Measurements from ENCODE around the gene ANKRD11.

The ANKRD11 gene

DNA sequence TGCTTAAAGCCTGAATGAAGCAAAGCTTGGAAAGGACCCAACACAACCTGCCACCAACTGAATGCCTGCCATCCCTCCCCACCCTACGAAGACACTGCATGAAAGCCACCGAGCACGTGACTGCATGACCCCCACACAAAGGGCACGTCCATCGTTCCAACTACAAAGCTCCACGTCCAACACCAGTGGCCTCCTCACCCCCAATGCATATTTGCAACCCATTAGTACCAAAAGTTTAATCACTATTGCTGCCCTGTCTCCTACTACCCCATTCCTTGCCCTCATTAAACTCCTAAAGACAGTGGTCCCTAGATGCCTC, 43.4 kb downstream of the ANKRD11 start:
- no peak for DNase-seq (ENCODE audit: low spot score)
- TF ChIP-seq, protein P1, sequence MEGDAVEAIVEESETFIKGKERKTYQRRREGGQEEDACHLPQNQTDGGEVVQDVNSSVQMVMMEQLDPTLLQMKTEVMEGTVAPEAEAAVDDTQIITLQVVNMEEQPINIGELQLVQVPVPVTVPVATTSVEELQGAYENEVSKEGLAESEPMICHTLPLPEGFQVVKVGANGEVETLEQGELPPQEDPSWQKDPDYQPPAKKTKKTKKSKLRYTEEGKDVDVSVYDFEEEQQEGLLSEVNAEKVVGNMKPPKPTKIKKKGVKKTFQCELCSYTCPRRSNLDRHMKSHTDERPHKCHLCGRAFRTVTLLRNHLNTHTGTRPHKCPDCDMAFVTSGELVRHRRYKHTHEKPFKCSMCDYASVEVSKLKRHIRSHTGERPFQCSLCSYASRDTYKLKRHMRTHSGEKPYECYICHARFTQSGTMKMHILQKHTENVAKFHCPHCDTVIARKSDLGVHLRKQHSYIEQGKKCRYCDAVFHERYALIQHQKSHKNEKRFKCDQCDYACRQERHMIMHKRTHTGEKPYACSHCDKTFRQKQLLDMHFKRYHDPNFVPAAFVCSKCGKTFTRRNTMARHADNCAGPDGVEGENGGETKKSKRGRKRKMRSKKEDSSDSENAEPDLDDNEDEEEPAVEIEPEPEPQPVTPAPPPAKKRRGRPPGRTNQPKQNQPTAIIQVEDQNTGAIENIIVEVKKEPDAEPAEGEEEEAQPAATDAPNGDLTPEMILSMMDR (IDR thresholded peaks at IDR 0.05; ENCODE audit: extremely low read depth, insufficient read depth, missing control alignments), result no peak
- in situ Hi-C loops (cut with MboI; ENCODE audit: low pct_unique_long_range_greater_than_20kb, low sequenced_read_pairs, unreplicated experiment), result no loop called here

DNA sequence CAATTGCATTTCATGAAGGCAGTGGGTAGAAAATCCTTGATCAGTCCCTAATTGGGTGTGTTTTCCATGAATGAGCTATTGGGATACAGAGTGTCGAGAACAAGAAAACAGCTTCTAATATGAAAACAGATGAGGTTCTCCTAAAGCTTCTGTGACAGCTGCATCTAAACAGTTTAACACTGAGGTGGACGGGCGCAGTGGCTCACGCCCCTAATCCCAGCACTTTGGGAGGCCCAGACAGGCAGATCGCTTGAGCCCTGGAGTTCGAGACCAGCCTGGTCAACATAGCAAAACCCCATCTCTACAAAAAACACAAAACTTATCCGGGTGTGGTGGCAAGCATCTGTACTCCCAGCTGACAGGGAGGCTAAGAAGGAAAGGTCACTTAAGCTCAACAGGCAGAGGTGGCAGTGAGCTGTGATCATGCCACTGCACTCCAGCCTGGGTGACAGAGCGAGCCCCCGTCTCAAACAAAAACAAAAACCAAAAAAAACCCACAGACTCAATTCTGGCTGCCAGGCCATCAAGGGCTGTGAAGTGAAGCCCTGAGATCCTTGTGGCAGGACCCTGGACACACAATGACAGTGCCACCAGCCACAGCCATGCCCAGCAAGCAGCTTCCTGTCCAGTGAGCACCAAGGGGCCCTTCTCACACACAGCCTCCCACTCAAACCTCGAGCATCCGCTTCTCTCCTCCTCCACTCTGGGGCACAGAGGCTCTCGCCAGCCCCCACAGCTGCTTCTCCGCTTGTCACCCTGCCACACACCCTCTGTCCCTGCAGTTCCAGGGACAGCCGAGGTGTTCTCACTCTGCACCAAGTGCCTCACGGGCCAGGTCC, 44.0 kb downstream of the ANKRD11 start:
- in situ Hi-C loops (cut with MboI; ENCODE audit: low pct_unique_long_range_greater_than_20kb, low sequenced_read_pairs, unreplicated experiment), result no loop called here
- TF ChIP-seq, protein P1 (IDR thresholded peaks at IDR 0.05; ENCODE audit: extremely low read depth, insufficient read depth, missing control alignments), result no peak
- no peak for DNase-seq (ENCODE audit: low spot score)

DNA sequence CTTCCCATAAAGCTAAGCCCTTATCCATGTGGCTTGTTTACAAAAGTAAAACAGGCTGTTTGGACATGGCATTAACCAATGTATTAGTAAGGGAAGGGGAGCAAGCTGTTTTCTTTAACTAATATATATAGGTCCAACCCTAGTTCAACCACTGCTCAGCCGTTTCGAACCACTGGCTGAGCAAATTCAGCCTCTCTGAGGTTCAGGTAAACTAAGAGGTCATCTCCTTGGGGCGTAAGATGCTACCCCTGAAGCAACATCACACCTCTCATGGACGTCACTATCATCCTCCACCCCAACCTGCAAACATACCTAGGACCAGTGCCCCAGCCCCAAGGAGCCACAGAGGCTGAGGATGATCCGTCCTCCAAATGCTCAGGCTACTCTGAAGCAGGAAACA, 45.2 kb downstream of the ANKRD11 start:
- DNase-seq (ENCODE audit: low spot score), result no peak
- in situ Hi-C loops (cut with MboI; ENCODE audit: low pct_unique_long_range_greater_than_20kb, low sequenced_read_pairs, unreplicated experiment), result no loop called here
- TF ChIP-seq, protein P1 (IDR thresholded peaks at IDR 0.05; ENCODE audit: extremely low read depth, insufficient read depth, missing control alignments), result no peak

DNA sequence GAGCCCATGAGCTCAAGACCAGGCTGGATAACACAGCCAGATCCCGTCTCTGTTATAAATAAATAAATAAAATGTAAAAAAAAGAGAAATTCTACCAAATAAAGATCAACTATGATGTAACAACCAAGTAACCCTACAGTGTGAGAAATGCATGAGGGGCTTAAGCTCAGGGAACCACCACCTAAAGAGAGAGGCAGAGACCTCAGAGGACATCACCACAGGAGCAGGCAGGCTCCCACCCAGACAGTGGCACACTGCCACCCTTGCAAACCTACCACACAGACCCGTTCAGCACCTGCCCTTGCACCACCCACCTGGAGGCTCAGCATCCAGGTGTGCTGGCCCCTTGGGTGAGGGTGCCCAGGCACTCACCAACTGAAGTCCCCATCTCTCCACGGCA, 45.6 kb downstream of the ANKRD11 start:
- TF ChIP-seq, protein P1 (IDR thresholded peaks at IDR 0.05; ENCODE audit: extremely low read depth, insufficient read depth, missing control alignments), result no peak
- DNase-seq (ENCODE audit: low spot score), result no peak
- in situ Hi-C loops (cut with MboI; ENCODE audit: low pct_unique_long_range_greater_than_20kb, low sequenced_read_pairs, unreplicated experiment), result no loop called here

DNA sequence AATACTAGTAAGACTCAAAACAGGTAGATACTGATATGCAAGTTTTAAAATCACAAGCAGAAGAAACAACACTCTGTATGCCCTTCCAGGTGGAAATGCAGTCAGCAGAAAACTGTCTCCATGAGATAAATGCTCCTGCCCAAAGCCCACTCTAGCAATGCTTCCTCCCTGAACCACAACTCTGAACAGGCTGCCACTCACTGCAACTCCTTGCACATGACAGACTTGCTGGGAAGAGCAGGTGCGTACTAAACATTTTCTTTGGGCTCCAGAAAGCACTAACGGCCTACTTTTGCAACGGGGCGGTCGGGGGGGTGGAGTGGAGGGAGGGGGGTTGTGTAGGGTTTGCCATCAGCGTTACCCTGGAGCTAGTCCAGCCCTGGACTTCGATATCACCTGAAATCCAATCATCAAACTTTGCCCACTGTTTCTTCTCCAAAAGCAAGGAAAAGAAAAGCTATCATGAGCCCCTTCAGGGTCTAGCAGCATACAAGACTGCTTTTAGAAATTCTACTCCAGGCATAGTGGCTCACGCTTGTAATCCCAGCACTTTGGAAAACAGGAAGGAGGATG, 46.1 kb downstream of the ANKRD11 start:
- DNase-seq (ENCODE audit: low spot score), result no peak

DNA sequence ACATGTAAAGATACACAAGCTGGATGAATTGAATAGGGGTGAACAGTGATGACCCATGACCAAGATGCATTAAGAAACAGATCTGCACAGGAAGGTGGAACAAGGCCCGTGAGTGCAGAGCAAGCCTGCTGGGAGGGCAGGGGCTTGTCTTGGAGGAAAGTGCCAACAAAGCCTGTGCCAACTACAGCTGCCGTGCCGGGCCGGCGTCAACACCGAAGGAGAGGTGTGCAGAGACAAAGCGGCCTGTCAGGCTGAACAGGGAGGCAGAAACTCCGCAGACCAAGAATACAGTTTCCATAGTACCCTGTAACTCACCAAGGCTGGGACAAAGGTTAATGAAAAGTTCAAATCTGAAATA, 46.7 kb downstream of the ANKRD11 start:
- in situ Hi-C loops (cut with MboI; ENCODE audit: low pct_unique_long_range_greater_than_20kb, low sequenced_read_pairs, unreplicated experiment), result no loop called here
- TF ChIP-seq, protein P1 (IDR thresholded peaks at IDR 0.05; ENCODE audit: extremely low read depth, insufficient read depth, missing control alignments), result no peak
- DNase-seq (ENCODE audit: low spot score), result no peak

More for the DNA sequence above, 46.1 kb downstream of the ANKRD11 start:
- TF ChIP-seq, protein P1 (IDR thresholded peaks at IDR 0.05; ENCODE audit: extremely low read depth, insufficient read depth, missing control alignments), result no peak
- in situ Hi-C loops (cut with MboI; ENCODE audit: low pct_unique_long_range_greater_than_20kb, low sequenced_read_pairs, unreplicated experiment), result no loop called here
